Posterior vena cava (tissue), 2 donors: ENCODE measurements around the gene RAB2B. TPM values are rescaled to one million over a fixed set of nuclear protein-coding genes. Genes with fewer than 3 reads are reported as not detected.

ENCODE experiments used
- DNase-seq: peaks from one replicate; pipeline ENCODE4 v3.0.0-alpha.2; 2020; ENCODE audit warnings: low spot score
- intact Hi-C, 2 donors: fragments of 100-400 bp; cut with DNase I; formaldehyde crosslinking; loops; one replicate each; pipeline versions ENCODE4 v1.14.1 to v1.14.2; 2022 to 2023
- long read RNA-seq, 2 donors: library from polyadenylated mRNA; unstranded; transcript quantifications; one replicate each; pipeline ENCODE4 v2.0.0, GENCODE V29; 2020 to 2021
- total RNA-seq, 2 donors: library from RNA; stranded (reverse); fragmentation: NEBNext Ultra II Directional; extraction: Animal tissue kit (Norgen Biotek cat#: 25700); gene quantifications; one replicate each; pipeline ENCODE4 v1.2.1, GENCODE V29; 2021
- donor health status: DM: yes; HTN: yes; CAD: no.
- donor health status: DM: yes; HTN: yes; CAD: no.

Gene RAB2B
- total RNA-seq: 10 to 100 TPM; 29.2 to 32.3 TPM
- long read RNA-seq, donor 1, partial matches to known transcripts: 0 of 4 reads
- long read RNA-seq, donor 1, other reads (novel, unspliced or antisense): 4 of 4 reads
- long read RNA-seq, donor 2, partial matches to known transcripts: 0 of 1 reads
- long read RNA-seq, donor 2, other reads (novel, unspliced or antisense): 1 of 1 reads

DNA sequence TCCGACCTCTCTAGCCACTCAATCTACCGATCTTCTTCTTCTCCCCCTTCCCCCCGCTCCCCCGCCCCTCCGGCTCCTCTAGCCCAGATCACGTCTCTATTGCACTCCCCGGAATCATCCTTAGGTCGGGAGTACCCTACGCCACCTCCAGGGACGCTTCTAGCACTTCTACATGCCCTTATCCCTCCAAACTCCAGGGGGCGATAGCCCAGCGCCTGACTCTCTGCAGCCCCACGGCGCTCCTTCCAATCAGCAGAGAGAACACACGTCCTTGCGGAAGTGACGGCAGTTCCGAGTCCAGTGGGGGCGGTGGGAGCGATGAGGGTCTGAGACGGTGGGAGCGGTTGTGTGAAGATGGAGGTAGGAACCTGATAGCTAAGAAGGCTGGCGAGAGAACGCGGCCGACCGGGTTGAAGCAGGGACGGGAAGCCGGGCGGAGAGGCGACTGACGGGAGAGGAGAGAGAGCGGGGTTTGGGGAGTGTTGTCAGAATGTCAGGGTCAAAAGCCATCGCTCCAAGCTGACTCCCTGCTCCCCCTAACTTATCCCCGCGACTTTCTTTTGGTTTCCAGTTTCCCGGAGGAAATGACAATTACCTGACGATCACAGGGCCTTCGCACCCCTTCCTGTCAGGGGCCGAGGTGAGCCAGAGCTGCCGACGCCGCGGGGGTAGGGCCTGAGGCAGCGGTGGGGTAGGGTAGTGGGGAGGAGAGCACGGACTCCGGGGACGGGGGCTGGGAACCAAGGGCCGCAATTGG, at the start of gene RAB2B, which contains the start of gene TOX4:
Gene RAB2B, minus strand, starts transcription at position 35 of the 757 bp plus-strand sequence. CDS start 87 bp downstream, outside the sequence.
Gene TOX4, plus strand, starts transcription at position 271 of the 757 bp plus-strand sequence. Its CDS starts 84 bp downstream, at position 355.
- peak; percentile 98 for DNase-seq
- intact Hi-C loops: no loop called here

DNA sequence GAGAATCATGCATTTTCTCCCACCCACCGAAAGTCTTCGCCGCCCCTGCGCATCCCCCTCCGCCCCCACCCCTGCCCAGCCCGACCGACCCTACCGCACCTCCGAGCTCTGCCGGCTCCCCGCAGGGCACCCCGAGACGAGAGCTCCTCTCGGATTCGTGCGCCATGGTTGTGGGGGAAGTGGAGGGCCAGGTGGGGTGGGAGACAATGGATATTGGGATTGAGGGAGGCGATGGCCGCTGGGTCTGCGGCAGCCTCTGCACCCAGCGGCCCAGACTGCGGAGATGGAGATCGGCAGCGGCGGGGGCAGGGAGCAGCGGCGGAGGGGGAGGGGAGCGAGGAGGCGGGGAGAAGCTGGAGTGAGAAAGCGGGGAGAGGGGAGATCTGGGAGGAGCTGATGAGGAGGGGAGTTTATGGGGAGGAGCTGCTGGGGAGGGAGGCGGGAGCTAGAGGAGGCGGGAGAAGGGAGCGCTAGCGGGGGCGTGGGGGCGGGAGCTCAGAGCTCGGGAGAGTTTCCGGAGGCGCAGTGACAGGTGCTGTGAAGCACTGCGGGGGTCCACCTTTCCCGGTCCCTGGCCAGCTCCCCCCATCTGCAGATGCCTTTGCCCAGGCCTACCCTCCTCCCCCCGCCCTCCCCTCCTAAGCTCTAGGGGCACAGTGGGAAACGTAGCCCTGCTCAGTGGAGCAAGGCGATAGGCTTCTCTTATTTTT, 49.4 kb upstream of the RAB2B start, which contains the start of gene SALL2:
Gene SALL2, minus strand, starts transcription at position 385 of the 710 bp plus-strand sequence. Its CDS starts 219 bp downstream, at position 166.
- intact Hi-C loops: no loop called here
- peak; percentile 82 for DNase-seq

GRCh38 chr14:21525571-21525961, 48.8 kb upstream of the RAB2B start:
- DNase-seq: no peak
- intact Hi-C loops: no loop called here

DNA sequence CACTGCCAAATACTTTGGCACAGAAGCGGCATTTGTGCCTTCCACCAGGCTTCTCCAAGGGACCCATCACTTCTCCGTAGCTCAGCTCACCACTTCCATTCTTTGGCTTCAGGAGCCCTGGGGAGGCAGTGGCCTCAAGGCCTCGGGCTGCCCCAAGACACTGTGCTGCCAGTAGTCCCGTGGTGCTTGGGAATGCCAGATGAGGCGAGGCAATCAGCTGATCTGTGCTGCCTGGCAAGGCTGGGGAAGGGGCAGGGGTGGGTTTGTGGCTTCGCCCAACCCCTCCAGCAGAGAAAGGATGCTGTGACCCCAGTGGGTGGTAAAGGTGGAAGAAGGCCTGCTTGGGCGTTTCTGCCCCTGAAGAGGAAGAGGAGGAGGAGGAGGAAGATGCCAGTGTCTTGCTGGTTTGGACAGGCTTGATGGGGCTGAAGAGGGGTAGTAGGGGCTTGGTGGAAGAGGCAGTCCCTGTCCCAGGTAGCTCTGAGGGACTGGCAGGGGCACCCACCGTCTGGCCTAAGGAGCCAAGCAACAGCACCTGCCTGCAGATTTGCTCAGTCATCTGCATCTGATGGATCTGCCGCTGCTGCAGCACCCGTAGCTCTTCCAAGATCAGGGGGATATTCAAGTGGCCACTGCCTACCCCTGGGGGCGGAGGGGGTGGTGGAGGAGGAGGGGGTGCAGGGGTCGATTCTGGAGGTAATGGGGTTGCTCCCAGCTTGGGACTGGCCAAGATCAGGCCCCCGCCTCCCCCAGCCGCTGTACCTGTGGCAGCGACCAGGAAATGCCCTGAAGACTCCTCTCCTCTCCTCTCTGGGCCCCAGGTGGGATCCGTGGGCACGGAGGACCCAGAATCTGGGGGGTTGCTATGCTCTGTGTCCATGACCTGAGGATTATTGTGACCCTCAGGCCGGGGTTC, 48.1 kb upstream of the RAB2B start:
- intact Hi-C loops: no loop called here
- no peak for DNase-seq

GRCh38 chr14:21523203-21523602, 46.4 kb upstream of the RAB2B start:
- intact Hi-C loops: no loop called here
- DNase-seq: no peak

DNA sequence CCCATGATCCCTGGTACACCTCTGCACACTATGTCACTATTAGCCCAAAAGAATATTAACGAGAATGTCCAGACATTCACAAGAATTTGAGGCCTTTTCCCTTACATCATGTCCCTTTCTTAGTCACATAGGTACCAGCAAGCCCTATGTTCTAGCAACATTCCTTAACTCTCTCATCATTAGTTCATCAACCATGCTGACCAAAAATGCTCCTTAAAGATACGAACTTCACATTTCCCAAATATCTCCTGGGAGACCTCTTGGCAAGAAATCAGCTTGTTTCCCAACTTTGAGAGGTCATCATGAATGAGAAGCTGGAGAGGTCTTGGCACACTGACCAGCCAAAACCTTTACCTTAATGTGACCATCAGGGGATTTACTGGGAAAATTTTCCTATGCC, 44.7 kb upstream of the RAB2B start:
- DNase-seq: no peak
- intact Hi-C loops: no loop called here

- DNase-seq: no peak
- intact Hi-C loops: no loop called here
These were observed 44.0 kb upstream of the RAB2B start for GRCh38 chr14:21520767-21521166.

DNA sequence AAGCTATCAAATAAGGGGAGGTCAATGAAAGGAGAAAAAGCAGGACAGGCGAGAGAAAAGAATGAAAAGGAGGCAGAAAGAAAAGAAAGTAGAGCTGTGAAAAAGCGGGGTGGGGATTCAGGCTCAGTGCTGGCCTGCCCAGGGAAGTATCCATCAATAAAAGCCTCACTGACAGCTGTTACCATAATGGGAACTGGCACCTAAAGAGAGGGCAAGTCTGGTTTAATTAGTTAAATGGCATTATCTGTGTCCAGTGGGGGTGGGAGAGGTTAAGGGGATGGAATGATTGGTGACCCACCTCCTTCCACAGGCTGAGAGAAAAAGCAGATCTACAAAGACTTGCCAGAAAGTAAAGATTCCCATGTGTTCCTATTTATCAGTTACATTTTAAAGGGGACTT, 42.0 kb upstream of the RAB2B start:
- DNase-seq: no peak
- intact Hi-C loops: no loop called here

DNA sequence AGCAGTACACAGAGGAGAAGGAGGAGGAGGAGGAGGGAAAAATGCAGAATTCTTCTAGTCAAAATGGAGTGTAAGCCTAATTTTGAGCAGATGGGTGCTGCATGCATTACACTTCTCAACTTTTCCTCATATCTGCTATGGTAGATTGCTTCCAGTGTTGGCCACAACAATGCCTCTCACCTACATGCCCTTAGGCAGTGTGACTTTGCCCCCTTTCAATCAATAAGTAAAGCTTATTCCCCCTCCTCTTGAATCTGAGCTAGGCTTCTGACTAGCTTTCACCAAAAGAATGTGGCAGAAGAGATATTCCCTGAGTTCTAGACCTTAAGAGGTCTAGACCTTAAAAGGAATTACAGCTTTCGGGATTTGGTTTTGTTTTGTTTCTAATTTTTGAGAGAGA, 37.6 kb upstream of the RAB2B start:
- DNase-seq: no peak
- intact Hi-C loops: no loop called here

DNA sequence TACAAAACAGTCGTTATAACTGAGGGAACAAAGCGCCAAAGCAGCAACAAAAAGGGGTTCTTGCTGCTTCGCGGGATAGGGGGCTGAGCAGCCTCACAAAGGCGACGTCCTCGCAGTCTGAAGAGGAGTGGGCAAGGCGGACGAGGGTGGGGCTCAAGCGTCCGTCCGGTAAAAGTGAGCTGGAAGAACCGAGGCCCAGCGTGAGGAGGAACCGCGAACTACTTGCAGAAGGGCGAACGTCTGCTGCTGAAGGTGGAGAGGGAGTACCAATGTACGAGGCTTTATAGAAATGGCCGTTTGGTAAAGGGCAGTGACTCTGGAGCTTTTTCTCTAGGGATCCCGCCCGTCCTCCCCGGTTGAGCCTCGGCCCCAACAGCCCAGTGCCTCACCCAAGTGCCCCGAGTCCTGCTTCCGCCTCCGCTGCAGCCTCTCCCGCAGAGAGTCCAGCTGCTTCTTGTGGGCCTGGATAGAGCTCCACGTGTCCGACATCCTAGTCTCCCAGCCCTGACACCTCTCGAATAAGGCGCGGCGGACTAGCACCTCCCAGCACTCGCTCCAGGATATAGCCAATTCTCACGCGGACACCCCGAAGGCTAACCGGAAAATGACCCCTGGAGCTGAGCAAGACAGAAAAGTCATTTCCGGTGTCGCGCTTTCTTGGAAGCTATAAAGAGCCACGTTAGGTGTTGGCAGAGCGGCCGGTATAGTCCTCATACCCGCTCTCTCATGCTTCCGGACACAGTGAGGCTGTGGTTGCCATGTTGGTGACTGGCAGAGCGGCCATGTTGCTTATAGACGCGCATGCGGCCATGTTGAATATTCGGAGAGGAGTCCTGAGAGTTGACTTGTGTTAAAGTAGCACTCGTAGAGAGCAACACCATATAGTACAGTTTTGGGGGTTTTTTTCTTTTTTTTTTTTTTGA, 34.2 kb upstream of the RAB2B start, which contains the start of gene METTL3:
Gene METTL3, minus strand, starts transcription at position 606 of the 923 bp plus-strand sequence. Its CDS starts 117 bp downstream, at position 489.
- intact Hi-C loops: no loop called here
- peak; percentile 99 for DNase-seq

DNA sequence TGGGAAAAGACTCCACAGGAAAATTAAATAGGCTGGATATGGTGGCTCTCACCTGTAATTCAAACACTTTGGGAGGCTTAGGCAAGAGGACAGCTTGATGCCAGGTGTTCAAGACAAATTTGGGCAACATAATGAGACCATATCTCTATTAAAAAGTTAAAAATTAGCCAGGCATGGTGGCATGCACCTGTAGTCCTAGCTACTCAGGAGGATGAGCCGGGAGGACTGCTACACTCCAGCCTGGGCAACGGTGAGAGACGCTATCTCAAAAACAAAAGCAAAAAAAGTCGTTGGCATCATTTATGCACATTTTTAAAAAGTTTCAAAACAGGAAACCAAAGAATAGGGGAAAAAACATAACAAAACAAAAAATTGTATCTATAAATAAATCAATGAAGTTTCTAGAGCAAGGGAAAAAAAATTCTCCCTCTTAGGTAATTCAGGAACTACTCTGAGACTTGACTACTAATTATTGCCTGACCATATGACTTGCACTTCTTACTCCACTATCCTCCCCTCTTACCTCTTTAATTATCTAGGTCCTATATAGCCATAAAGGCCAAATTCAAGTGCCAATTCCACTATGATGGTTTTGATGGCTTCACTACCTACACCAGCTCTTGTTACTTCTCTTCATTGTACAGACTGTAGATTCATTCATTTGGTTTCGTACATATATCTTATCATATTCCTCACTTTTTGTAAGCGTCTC, 32.8 kb upstream of the RAB2B start:
- no peak for DNase-seq
- intact Hi-C loops: no loop called here

- no peak for DNase-seq
- intact Hi-C loops: no loop called here
These were observed 29.8 kb upstream of the RAB2B start for GRCh38 chr14:21506557-21506956.

DNA sequence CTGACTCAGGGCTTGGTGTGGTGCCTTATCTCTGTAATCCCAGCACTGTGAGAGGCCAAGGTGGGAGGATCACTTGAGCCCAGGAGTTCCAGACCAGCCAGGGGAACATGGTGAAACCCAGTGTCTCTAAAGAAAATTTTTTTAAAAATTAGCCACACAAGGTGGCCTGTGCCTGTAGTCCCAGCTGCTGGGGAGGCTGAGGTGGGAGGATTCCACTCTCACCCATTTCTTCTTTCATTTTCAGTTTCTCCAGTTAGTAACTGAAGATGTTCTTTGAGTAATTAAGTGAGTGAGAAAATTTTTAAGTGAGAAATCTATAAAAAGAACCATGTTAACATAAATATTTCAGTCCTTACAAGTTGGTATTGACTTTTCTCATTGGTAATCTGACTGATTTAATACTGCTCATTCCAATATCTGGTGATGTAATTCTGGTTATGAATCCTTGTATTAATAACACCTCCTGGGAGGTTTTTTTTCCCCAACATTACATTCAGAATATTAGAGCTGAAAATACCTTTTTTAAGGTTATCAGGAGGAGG, 28.3 kb upstream of the RAB2B start:
- intact Hi-C loops: no loop called here
- no peak for DNase-seq

DNA sequence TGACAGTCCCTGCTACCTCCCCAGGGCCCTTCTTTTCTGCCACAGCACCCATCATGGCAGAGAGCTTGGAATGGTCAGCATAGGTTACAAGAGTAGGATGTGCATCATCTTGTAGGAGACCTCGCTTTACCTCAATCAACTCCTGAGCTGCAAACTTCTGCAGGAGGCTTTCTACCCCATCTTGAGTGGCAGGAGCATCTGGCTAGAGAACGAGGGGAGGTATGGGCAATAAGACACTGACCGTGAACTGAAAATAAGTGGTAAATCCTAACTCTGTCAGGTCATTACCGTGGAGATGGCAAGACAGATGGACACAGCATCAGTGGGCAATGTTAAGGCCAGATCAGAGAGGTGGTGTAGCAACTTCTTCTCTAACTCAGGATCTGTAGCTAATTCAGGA, 26.6 kb upstream of the RAB2B start:
- DNase-seq: no peak
- intact Hi-C loops: no loop called here

DNA sequence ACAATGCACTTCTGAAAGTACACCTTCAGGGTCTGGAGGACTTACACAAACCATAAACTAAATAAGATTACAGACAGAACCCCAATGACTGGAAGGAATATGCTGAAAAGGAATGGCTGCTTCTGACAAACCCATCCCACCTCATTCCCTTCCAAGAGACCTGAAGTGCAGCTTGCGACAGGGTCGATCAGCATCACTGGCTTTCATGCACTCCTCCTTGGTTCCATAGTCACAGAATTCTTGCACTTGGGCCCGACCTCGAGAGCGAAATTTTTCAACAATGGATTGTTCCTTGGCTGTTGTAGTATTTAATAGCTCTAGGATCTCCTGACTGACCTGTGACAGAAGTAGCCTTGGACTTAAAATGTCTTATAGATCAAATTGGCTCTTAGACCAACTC, 24.8 kb upstream of the RAB2B start:
- intact Hi-C loops: no loop called here
- DNase-seq: no peak

DNA sequence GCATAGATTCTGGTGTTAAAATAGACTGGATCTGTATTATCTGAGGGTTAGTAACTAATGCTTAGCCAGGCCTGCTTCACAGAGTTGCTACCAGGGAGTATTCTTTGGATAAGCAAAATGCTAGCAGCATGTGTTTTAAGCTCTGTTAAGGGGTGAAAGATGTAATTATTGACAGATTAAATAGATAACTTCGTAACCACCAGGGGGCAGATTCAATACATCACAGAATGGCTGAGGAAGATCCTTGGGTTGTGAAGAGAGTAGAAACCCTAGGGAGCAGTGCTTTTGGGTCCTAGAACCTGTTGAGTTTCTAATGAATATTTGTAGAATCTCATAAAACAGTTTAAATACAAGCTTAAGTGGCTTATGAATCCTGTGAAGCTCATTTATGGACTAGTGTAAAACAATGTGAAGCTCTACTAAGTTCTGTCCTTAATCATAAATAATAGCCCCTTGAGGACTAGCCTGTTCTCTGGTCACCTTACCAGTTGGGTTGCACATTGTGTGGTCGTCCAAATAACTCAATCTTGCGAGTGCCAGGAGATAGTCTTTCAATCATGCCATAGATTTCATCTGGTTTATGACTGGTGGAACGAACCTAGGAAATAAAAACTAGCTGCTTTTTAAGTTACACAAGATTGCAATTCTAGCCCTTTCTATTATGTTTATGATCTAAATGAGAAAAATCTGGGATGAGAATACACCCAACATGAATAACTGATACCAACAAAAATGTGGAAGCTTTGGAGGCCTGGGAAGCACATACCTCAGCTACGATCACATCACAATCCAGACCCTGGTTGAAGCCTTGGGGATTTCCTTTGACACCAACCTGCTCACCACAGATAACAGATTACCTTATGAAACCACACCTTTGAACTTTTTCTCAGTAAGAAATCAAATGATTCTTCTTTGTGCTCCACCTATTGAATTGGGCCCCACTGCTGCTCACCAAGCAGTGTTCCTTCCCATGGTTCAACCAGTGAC, 22.1 kb upstream of the RAB2B start:
- intact Hi-C loops: loop anchor here in 1 of 2 donors (5.0 kb wide), 1 partner anchor 58 kb away; no protein-coding TSS in a partner anchor
- DNase-seq: no peak
